Midbrain (tissue), 1 donor: Measurements from ENCODE around the gene CDH12.
"Not testable (repeated sequence)": the region's sequence is repeated elsewhere in the genome, so short reads cannot be mapped to it uniquely, and the experiment has no call there.

Source experiments
- DNase-seq: peaks from one replicate; lab custom pipeline; 2025; lab: John Stamatoyannopoulos, UW

CDH12 gene

GRCh38 chr5:22460189-22460588 lies 393.0 kb downstream of the CDH12 start:
- DNase-seq, result no peak

GRCh38 chr5:22432905-22433304 lies 420.2 kb downstream of the CDH12 start:
- no peak for DNase-seq

- no peak for DNase-seq
These were observed 421.3 kb downstream of the CDH12 start for GRCh38 chr5:22431840-22432239.

GRCh38 chr5:22431406-22431805 lies 421.7 kb downstream of the CDH12 start:
- no peak for DNase-seq

GRCh38 chr5:22411554-22412349 lies 441.4 kb downstream of the CDH12 start:
- DNase-seq, result no peak

GRCh38 chr5:22391956-22392355 lies 461.2 kb downstream of the CDH12 start:
- no peak for DNase-seq

- DNase-seq, result no peak
These were observed 462.3 kb downstream of the CDH12 start for GRCh38 chr5:22390888-22391287.

GRCh38 chr5:22372826-22373660 lies 480.1 kb downstream of the CDH12 start:
- no peak for DNase-seq

GRCh38 chr5:22372376-22372775 lies 480.8 kb downstream of the CDH12 start:
- DNase-seq, result no peak

- no peak for DNase-seq
These were observed 498.2 kb downstream of the CDH12 start for GRCh38 chr5:22354956-22355355.

- DNase-seq, result no peak
These were observed 500.7 kb downstream of the CDH12 start for GRCh38 chr5:22352493-22352892.

- DNase-seq, result no peak
These were observed 502.0 kb downstream of the CDH12 start for GRCh38 chr5:22351178-22351577.

- no peak for DNase-seq
These were observed 505.1 kb downstream of the CDH12 start for GRCh38 chr5:22348027-22348426.

- no peak for DNase-seq
These were observed 509.1 kb downstream of the CDH12 start for GRCh38 chr5:22344000-22344399.

- no peak for DNase-seq
These were observed 511.7 kb downstream of the CDH12 start for GRCh38 chr5:22341406-22341805.

GRCh38 chr5:22332949-22333348 lies 520.2 kb downstream of the CDH12 start:
- DNase-seq, result not testable (repeated sequence)

- DNase-seq, result no peak
These were observed 523.5 kb downstream of the CDH12 start for GRCh38 chr5:22329683-22330082.

GRCh38 chr5:22319798-22320197 lies 533.3 kb downstream of the CDH12 start:
- no peak for DNase-seq

- no peak for DNase-seq
These were observed 536.9 kb downstream of the CDH12 start for GRCh38 chr5:22316294-22316693.

GRCh38 chr5:22315052-22315451 lies 538.1 kb downstream of the CDH12 start:
- DNase-seq, result not testable (repeated sequence)

GRCh38 chr5:22314548-22314947 lies 538.6 kb downstream of the CDH12 start:
- no peak for DNase-seq

GRCh38 chr5:22306011-22306410 lies 547.1 kb downstream of the CDH12 start:
- no peak for DNase-seq

GRCh38 chr5:22295832-22296231 lies 557.3 kb downstream of the CDH12 start:
- no peak for DNase-seq
